Measurements from ENCODE around the gene UBIAD1.

- TF ChIP-seq EZH2 (IDR thresholded peaks at IDR 0.05; ENCODE audit: borderline replicate concordance, insufficient read depth, low read depth, low read length, poor library complexity, severe bottlenecking) (no peak), CTCF (IDR thresholded peaks at IDR 0.05) (no peak)
Observed at GRCh38 chr1:11298390-11299224, 25.6 kb downstream of the UBIAD1 start.
